ENCODE data around the gene PTH2R. TPM values are rescaled to one million over a fixed set of nuclear protein-coding genes. Genes with fewer than 3 reads are reported as not detected.

Gene PTH2R, protein sequence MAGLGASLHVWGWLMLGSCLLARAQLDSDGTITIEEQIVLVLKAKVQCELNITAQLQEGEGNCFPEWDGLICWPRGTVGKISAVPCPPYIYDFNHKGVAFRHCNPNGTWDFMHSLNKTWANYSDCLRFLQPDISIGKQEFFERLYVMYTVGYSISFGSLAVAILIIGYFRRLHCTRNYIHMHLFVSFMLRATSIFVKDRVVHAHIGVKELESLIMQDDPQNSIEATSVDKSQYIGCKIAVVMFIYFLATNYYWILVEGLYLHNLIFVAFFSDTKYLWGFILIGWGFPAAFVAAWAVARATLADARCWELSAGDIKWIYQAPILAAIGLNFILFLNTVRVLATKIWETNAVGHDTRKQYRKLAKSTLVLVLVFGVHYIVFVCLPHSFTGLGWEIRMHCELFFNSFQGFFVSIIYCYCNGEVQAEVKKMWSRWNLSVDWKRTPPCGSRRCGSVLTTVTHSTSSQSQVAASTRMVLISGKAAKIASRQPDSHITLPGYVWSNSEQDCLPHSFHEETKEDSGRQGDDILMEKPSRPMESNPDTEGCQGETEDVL
- under 0.01 TPM in 1 of 2 replicates, not detected in the other for total RNA-seq
- polyA plus RNA-seq, result not detected in 2 replicates
- not detected in 2 replicates for polyA plus RNA-seq (2012)
- polyA minus RNA-seq (ENCODE audit: low replicate concordance), result not detected in 2 replicates

GRCh38 chr2:208406474-208407451 lies at the start of gene PTH2R:
PTH2R (plus strand) TSS chr2:208406792; CDS start chr2:208407044, 252 bp downstream.
- Histone ChIP-seq H4K20me1 (ENCODE audit: control insufficient read depth, extremely low read depth, insufficient read depth, low read length) (no peaks in the 10 kb centered on the region), H3K79me2 (ENCODE audit: control insufficient read depth, insufficient read depth, low read length) (no peaks in the 10 kb centered on the region), H3K36me3 (ENCODE audit: control insufficient read depth, insufficient read depth, low read length) (no peaks in the 10 kb centered on the region), H3K27ac (ENCODE audit: insufficient read depth, low read length) (no peak within 1 kb of the TSS), H3K9ac (ENCODE audit: insufficient read depth, low read length) (no peak within 1 kb of the TSS), H3K27me3 (ENCODE audit: control insufficient read depth, insufficient read depth, low read length) (peaks cover 15% of the 10 kb centered on the region), H3K4me3 (replicated peaks in 1 of 4; ENCODE audit: control extremely low read depth in 1 of 4, insufficient read depth in 1 of 4, low read depth in 3 of 4, low read length in 4 of 4) (peak within 1 kb of the TSS in 1 of 4 experiments; percentile 33), H3K9me3 (ENCODE audit: control insufficient read depth, insufficient read depth, low read depth, low read length) (no peaks in the 10 kb centered on the region), H3K4me1 (ENCODE audit: control insufficient read depth, extremely low read depth, insufficient read depth, low read length) (no peaks in the 10 kb centered on the region), H3K4me2 (ENCODE audit: extremely low read depth, insufficient read depth, low read length) (peak within 1 kb of the TSS; percentile 59), H2AFZ (ENCODE audit: low read length) (no peak within 1 kb of the TSS)
- TF ChIP-seq CTCF (conservative IDR thresholded peaks at IDR 0.05 in 1 of 2, IDR thresholded peaks at IDR 0.05 in 1 of 2; ENCODE audit: low read depth in 1 of 2, low read length in 2 of 2) (no peak), EZH2 (IDR thresholded peaks at IDR 0.05; ENCODE audit: low read length, missing control alignments) (peak; percentile 54)
- DNase-seq (ENCODE audit: low read depth in 2 of 2), result peak; percentile 5 to 12

- Histone ChIP-seq H2AFZ (ENCODE audit: low read length) (no peak overlapping the region), H3K4me2 (ENCODE audit: extremely low read depth, insufficient read depth, low read length) (no peak overlapping the region), H3K36me3 (ENCODE audit: control insufficient read depth, insufficient read depth, low read length) (peaks cover 1% of the 10 kb centered on the region), H3K27ac (ENCODE audit: insufficient read depth, low read length) (no peak overlapping the region), H3K4me3 (replicated peaks in 1 of 4; ENCODE audit: control extremely low read depth in 1 of 4, insufficient read depth in 1 of 4, low read depth in 3 of 4, low read length in 4 of 4) (no peak overlapping the region), H3K27me3 (ENCODE audit: control insufficient read depth, insufficient read depth, low read length) (no peaks in the 10 kb centered on the region), H4K20me1 (ENCODE audit: control insufficient read depth, extremely low read depth, insufficient read depth, low read length) (no peaks in the 10 kb centered on the region), H3K9ac (ENCODE audit: insufficient read depth, low read length) (no peak overlapping the region), H3K4me1 (ENCODE audit: control insufficient read depth, extremely low read depth, insufficient read depth, low read length) (no peaks in the 10 kb centered on the region), H3K9me3 (ENCODE audit: control insufficient read depth, insufficient read depth, low read depth, low read length) (no peaks in the 10 kb centered on the region), H3K79me2 (ENCODE audit: control insufficient read depth, insufficient read depth, low read length) (no peaks in the 10 kb centered on the region)
- TF ChIP-seq EZH2 (IDR thresholded peaks at IDR 0.05; ENCODE audit: low read length, missing control alignments) (no peak), CTCF (conservative IDR thresholded peaks at IDR 0.05 in 1 of 2, IDR thresholded peaks at IDR 0.05 in 1 of 2; ENCODE audit: low read depth in 1 of 2, low read length in 2 of 2) (no peak)
- DNase-seq (ENCODE audit: low read depth in 2 of 2), result peak; percentile 6 to 29
These were observed 49.6 kb upstream of the PTH2R start for GRCh38 chr2:208356846-208357574.
